Muscle of leg (tissue), 11 donors: ENCODE data around the gene PTPN23. TPM values are rescaled to one million over a fixed set of nuclear protein-coding genes. Genes with fewer than 3 reads are reported as not detected.
A peak's percentile ranks its signal among the peaks of the same experiment; 100 is the strongest.
"Not testable (repeated sequence)": the region's sequence is repeated elsewhere in the genome, so short reads cannot be mapped to it uniquely, and the experiment has no call there.

Source experiments
- DNase-seq: peaks from one replicate; pipeline ENCODE4 v3.0.0; 2013
- H3K27ac ChIP-seq: one replicate; pipeline ENCODE4 v1.5.1; 2013; ENCODE audit warnings: mild to moderate bottlenecking, low read length, control low read depth
- H3K27me3 ChIP-seq: one replicate; pipeline ENCODE4 v1.6.1; 2013; ENCODE audit warnings: low read length; ENCODE audit not compliant: control insufficient read depth, insufficient read depth
- H3K36me3 ChIP-seq: one replicate; pipeline ENCODE4 v1.6.1; 2013; ENCODE audit warnings: low read length; ENCODE audit not compliant: control insufficient read depth, insufficient read depth
- H3K4me1 ChIP-seq: one replicate; pipeline ENCODE4 v1.6.1; 2013; ENCODE audit warnings: low read length; ENCODE audit not compliant: control insufficient read depth, insufficient read depth
- H3K4me3 ChIP-seq: one replicate; pipeline ENCODE4 v1.5.1; 2013; ENCODE audit warnings: low read length, control low read depth
- H3K9me3 ChIP-seq: replicated peaks from 2 replicates; pipeline ENCODE4 v1.6.1; 2013; ENCODE audit warnings: low read depth, low read length; ENCODE audit not compliant: control insufficient read depth
- WGBS: methylation state at CpG from one replicate; pipeline ENCODE4 v1.1.5; 2013; ENCODE audit warnings: missing lambda C conversion rate; ENCODE audit not compliant: insufficient coverage; 5-methylcytosine and 5-hydroxymethylcytosine counted together
- polyA plus RNA-seq, 8 donors: library from polyadenylated mRNA; unstranded; fragments of 120-200 nt; gene quantifications; one replicate each; pipeline versions ENCODE4 v1.2.1 to v1.2.3, GENCODE V29; 2013; ENCODE audit warnings: inconsistent platforms in 1 of 8, low replicate concordance in 1 of 8; ENCODE audit not compliant: insufficient read length in 8 of 8, insufficient read depth in 1 of 8
- total RNA-seq: library from RNA; stranded (reverse); fragments of 120-200 nt; gene quantifications from one replicate; pipeline ENCODE4 v1.2.4, GENCODE V29; 2013

Gene PTPN23
- total and polyA plus RNA-seq, 9 donors: 13.7 to 26.7 (median 25.0) TPM

DNA sequence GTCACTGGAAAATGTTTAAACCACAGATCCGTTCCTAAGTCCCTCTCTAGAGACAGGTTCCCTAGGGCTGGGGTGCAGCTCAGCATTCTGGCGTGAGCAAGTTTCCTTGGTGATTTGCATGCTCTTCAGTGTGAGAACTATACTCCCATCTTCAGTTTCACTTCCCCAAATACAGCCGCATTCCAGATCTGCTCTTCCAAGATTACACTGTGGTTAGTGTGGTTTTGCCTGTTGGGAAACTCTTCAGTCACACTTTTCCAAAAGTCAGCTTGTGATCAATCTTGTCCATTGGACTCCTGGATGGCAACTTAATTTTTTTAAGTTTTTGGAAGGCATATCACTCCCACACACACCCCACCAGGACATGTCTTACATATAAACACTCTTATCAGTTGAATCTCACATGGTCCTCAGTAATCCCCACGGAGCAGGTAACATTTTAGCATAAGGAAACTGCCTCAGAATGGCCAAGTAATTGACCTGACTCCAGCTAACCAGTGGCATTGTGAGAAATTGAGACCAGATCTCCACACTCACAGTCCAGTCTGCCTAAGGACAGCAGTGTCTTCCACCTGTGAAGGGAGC lies 33.5 kb upstream of the PTPN23 start:
- Histone ChIP-seq H3K4me1 (peaks cover 3% of the 10 kb centered on the region), H3K27me3 (no peaks in the 10 kb centered on the region), H3K4me3 (no peak overlapping the region), H3K9me3 (no peaks in the 10 kb centered on the region), H3K36me3 (peaks cover 43% of the 10 kb centered on the region), H3K27ac (no peak overlapping the region)
- 60% methylated on average over 2 of the region's 4 CpGs for WGBS
- DNase-seq: peak; percentile 62

DNA sequence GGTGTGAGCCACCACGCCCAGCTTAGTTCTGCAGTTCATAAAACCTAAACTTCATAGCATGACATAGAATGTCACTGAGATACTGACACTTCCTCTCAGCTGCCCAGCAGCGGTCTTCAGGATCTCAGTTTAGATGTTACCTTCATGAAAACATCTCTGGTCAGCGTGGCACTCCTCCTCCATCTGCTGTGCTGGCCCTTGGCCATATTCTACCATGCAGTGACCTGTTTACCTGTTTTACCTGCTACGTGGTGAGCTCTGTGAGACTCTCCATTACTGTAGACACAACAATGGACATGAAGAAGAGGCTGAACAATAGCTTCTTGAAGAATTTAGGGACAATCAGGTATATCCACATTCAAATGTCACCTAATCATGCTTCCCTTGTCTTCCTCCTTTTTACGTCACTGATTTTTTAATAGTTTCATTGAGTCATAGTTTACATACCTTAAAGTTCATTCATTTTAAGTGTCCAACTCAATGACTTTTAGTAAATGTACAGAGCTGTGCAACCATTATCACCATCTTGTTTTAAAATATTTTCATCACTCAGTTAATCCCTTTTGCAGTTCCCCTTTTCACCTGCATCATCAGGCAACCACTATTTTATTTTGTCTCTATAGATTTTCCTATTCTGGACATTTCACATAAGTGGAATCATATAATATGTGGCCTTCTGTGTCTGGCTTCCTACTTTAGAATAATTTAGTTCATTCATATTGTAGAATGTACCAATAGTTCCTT lies 32.2 kb upstream of the PTPN23 start:
- WGBS: 100% methylated on average over 2 of the region's 5 CpGs
- Histone ChIP-seq H3K4me3 (no peak overlapping the region), H3K27ac (no peak overlapping the region), H3K4me1 (peaks cover 3% of the 10 kb centered on the region), H3K27me3 (no peaks in the 10 kb centered on the region), H3K36me3 (peaks cover 31% of the 10 kb centered on the region), H3K9me3 (no peaks in the 10 kb centered on the region)
- no peak for DNase-seq

- no peak for DNase-seq
- no peaks in the 10 kb centered on the region for H3K4me1 ChIP-seq
- H3K9me3 ChIP-seq: peaks cover 8% of the 10 kb centered on the region
- no peaks in the 10 kb centered on the region for H3K36me3 ChIP-seq
- no CpG with 5 or more reads among the region's 3 CpGs for WGBS
- peaks cover 2% of the 10 kb centered on the region for H3K27me3 ChIP-seq
- no peak overlapping the region for H3K27ac ChIP-seq
- H3K4me3 ChIP-seq: no peak overlapping the region
Measured at GRCh38 chr3:47355010-47355409, 25.8 kb upstream of the PTPN23 start.

DNA sequence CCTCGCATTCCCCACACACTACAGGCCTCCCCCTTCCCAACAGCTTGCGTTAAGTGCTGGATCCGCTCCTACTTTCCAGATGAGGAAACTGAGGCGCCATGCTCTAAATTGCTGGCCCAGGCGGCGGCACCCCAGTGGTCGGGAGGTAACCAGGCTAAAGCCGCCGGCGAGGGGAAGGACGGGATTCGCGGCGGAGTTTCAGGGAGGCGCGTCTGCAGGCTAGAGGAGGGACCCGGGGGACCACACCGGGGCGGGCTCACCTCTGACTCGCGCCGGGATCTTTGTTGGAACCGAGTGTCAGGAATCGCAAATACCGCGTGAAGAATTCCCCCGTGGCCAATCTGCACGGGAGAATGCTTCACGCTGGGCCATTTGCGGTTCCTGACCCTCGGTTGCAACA lies 24.6 kb upstream of the PTPN23 start:
- 92% methylated on average over 31 of the region's 31 CpGs for WGBS
- H3K9me3 ChIP-seq: peaks cover 11% of the 10 kb centered on the region
- no peaks in the 10 kb centered on the region for H3K4me1 ChIP-seq
- peaks cover 2% of the 10 kb centered on the region for H3K27me3 ChIP-seq
- H3K4me3 ChIP-seq: no peak overlapping the region
- no peak for DNase-seq
- no peak overlapping the region for H3K27ac ChIP-seq
- H3K36me3 ChIP-seq: no peaks in the 10 kb centered on the region

GRCh38 chr3:47359323-47359722 lies 21.5 kb upstream of the PTPN23 start:
- H3K4me3 ChIP-seq: no peak overlapping the region
- DNase-seq: no peak
- no peaks in the 10 kb centered on the region for H3K36me3 ChIP-seq
- peaks cover 2% of the 10 kb centered on the region for H3K27me3 ChIP-seq
- H3K9me3 ChIP-seq: peaks cover 11% of the 10 kb centered on the region
- no peaks in the 10 kb centered on the region for H3K4me1 ChIP-seq
- WGBS: 63% methylated on average over 1 of the region's 1 CpG
- H3K27ac ChIP-seq: no peak overlapping the region

DNA sequence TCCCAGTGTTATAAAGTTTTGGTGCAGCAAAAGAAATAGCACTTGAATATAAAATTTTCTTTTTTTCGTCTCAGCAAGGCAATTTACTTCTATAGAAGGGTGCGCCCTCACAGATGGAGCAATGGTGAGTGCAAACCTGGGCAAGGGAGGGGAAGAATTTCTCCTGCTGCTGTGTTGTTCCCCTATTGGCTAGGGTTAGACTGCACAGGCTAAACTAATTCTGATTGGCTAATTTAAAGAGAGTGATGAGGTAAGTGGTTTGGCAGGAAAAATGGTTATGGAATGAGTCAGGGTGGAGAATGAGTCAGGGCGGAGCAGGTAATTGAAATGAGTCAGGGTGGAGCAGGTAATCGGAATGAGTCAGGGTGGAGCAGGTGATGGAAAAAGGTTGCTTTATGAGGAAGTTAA lies 20.7 kb upstream of the PTPN23 start:
- H3K4me3 ChIP-seq, H3K27ac ChIP-seq, H3K36me3 ChIP-seq, H3K27me3 ChIP-seq, H3K4me1 ChIP-seq, DNase-seq: not testable (repeated sequence)
- 91% methylated on average over 3 of the region's 4 CpGs for WGBS
- H3K9me3 ChIP-seq: peaks cover 11% of the 10 kb centered on the region

DNA sequence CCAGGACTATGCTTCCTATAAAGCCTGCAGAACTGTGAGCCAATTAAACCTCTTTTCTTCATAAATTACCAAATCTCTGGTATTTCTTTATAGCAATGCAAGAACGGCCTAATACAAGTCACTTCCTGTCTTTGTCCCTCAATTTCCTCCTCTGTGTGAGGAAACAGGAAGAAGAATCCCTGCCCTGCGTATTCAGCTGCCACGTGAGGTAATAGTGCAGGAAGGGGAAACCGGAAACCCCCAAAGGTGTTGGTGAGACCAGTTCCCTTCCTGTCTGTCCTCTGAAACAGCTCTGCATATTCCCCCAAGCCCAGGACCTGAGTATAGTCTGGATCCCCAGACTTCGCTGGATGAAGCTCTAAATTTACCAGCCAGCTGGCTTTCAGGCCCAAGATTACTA lies 18.1 kb upstream of the PTPN23 start:
- Histone ChIP-seq H3K9me3 (peaks cover 11% of the 10 kb centered on the region), H3K36me3 (no peaks in the 10 kb centered on the region), H3K27ac (no peak overlapping the region), H3K4me3 (no peak overlapping the region), H3K27me3 (peaks cover 2% of the 10 kb centered on the region), H3K4me1 (peaks cover 3% of the 10 kb centered on the region)
- 83% methylated on average over 2 of the region's 5 CpGs for WGBS
- peak; percentile 25 for DNase-seq

DNA sequence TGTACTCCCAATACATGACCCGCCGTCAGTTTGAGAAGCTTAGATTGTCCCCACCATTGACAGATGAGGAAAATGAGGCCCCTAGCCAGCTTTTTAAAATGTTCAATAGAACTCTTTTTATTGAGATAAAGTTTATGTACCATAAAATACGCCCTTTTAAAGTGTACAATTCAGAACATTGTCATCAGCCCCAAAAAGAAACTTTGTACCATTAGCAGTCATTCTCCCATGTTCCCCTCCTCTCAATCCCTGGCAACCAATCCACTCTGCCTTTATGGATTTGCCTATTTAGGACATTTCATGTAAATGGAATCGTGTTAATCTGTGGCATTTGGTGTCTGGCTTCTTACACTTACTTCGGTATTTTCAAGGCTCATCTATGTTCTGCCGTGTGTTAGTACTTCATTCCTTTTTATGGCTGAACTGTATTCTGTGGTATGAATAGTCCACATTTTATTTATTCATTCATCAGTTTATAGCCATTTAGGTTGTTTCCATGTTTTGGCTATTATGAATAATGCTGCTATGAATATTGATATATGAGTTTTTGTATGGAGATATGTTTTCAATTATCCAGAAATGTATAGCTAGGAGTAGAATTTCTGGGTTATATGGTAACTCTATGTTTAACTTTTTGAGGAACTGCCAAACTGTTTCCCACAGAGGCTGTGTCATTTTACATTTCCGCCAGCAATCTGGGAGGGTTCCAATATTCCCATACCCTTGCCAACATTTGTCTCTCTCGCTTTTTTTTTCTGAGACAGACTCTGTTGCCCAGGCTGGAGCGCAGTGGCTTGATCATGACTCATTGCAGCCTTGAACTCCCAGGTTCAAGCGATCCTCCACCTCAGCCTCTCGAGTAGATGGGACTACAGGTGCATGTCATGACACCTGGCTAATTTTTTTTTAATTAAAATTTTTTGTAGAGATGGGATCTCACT lies 15.3 kb upstream of the PTPN23 start:
- no peaks in the 10 kb centered on the region for H3K27me3 ChIP-seq
- no peak overlapping the region for H3K27ac ChIP-seq
- 41% methylated on average over 3 of the region's 11 CpGs for WGBS
- no peak overlapping the region for H3K4me3 ChIP-seq
- peaks cover 3% of the 10 kb centered on the region for H3K4me1 ChIP-seq
- H3K36me3 ChIP-seq: no peaks in the 10 kb centered on the region
- H3K9me3 ChIP-seq: no peaks in the 10 kb centered on the region
- DNase-seq: peak; percentile 66

DNA sequence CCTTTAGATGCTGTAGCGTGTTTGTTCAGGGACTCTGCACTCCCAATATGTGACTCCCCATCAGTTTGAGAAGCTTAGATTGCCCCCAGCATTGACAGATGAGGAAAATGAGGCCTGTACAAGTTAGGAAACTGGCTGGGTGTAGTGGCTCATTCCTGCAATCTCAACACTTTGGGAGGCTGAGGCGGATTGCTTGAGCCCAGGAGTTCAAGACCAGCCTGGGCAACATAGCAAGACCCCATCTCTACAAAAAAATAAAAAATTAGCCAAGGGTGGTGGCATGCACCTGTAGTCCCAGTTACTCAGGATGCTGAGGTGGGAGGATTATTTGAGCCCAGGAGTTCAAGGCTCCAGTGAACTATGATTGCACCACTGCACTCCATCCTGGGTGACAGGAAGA lies 14.0 kb upstream of the PTPN23 start:
- Histone ChIP-seq H3K4me1 (peaks cover 3% of the 10 kb centered on the region), H3K27ac (no peak overlapping the region), H3K9me3 (no peaks in the 10 kb centered on the region), H3K36me3 (no peaks in the 10 kb centered on the region), H3K4me3 (no peak overlapping the region), H3K27me3 (no peaks in the 10 kb centered on the region)
- WGBS: no CpG with 5 or more reads among the region's 2 CpGs
- DNase-seq: no peak

GRCh38 chr3:47367631-47368030 lies 13.2 kb upstream of the PTPN23 start:
- whole genome bisulfite sequencing: 97% methylated on average over 4 of the region's 7 CpGs
- no peaks in the 10 kb centered on the region for H3K9me3 ChIP-seq

More at GRCh38 chr3:47367631-47368030, 13.2 kb upstream of the PTPN23 start:
- H3K4me1 ChIP-seq: peaks cover 3% of the 10 kb centered on the region
- no peaks in the 10 kb centered on the region for H3K27me3 ChIP-seq
- H3K4me3 ChIP-seq: no peak overlapping the region
- H3K27ac ChIP-seq: no peak overlapping the region
- H3K36me3 ChIP-seq: no peaks in the 10 kb centered on the region
- DNase-seq: no peak
